VCaP (cell line): ENCODE results near the gene KCP.

Experiments used
- H3K27ac ChIP-seq: fragments of 450-650 bp; 2 replicates; pipeline ENCODE4 v1.5.1; 2017
- CTCF ChIP-seq: fragments of 450-650 bp; conservative IDR thresholded peaks from 2 replicates; pipeline ENCODE4 v1.5.1; 2017; ENCODE audit warnings: mild to moderate bottlenecking, moderate library complexity

The KCP gene

GRCh38 chr7:128835790-128836641, 74.5 kb downstream of the KCP start:
- no peak overlapping the region for H3K27ac ChIP-seq
- no peak for TF ChIP-seq CTCF

GRCh38 chr7:128835231-128835751, 75.2 kb downstream of the KCP start:
- no peak overlapping the region for H3K27ac ChIP-seq
- TF ChIP-seq CTCF = no peak

GRCh38 chr7:128833946-128834325, 76.6 kb downstream of the KCP start:
- no peak overlapping the region for H3K27ac ChIP-seq
- no peak for TF ChIP-seq CTCF

GRCh38 chr7:128833148-128833945, 77.2 kb downstream of the KCP start:
- H3K27ac ChIP-seq = no peak overlapping the region
- no peak for TF ChIP-seq CTCF

- no peak overlapping the region for H3K27ac ChIP-seq
Measured at GRCh38 chr7:128832880-128833147, 77.7 kb downstream of the KCP start.

GRCh38 chr7:128831994-128832879, 78.3 kb downstream of the KCP start:
- H3K27ac ChIP-seq = no peak overlapping the region
- TF ChIP-seq CTCF = no peak

More at GRCh38 chr7:128832880-128833147, 77.7 kb downstream of the KCP start:
- no peak for TF ChIP-seq CTCF
